Measurements from ENCODE around the gene HMG20B. TPM values are rescaled to one million over a fixed set of nuclear protein-coding genes. Genes with fewer than 3 reads are reported as not detected.

HMG20B gene
- total RNA-seq, 1 experiment from 2014 or later = 186 TPM

GRCh38 chr19:3595521-3596061 is 22.8 kb downstream of the HMG20B start (continued):
- no peak for TF ChIP-seq CTCF (IDR thresholded peaks at IDR 0.05 in 2 of 3, conservative IDR thresholded peaks at IDR 0.05 in 1 of 3; ENCODE audit: borderline replicate concordance in 1 of 3, insufficient read depth in 1 of 3, low read depth in 2 of 3, low read length in 2 of 3)
- TF ChIP-seq ATF3 (IDR thresholded peaks at IDR 0.05) = no peak
- no peak for TF ChIP-seq POLR2AphosphoS5 (IDR thresholded peaks at IDR 0.05; ENCODE audit: low read depth, low read length)

- ATAC-seq = peak; percentile 77
- no peaks in the 10 kb centered on the region for H3K9me3 ChIP-seq (ENCODE audit: control insufficient read depth in 1 of 2, insufficient read depth in 1 of 2, low read depth in 1 of 2, low read length in 2 of 2)
- no peak overlapping the region for H2AFZ ChIP-seq (ENCODE audit: low read depth, low read length, poor library complexity, severe bottlenecking)
- no peak for TF ChIP-seq FOSL1 (IDR thresholded peaks at IDR 0.05; ENCODE audit: low read depth)
- peak in 2 of 3 experiments; percentile 35 to 43; a peak in 4 of 6 replicates for TF ChIP-seq CTCF (IDR thresholded peaks at IDR 0.05 in 2 of 3, conservative IDR thresholded peaks at IDR 0.05 in 1 of 3; ENCODE audit: borderline replicate concordance in 1 of 3, insufficient read depth in 1 of 3, low read depth in 2 of 3, low read length in 2 of 3)
- intact Hi-C loops (cut with micrococcal nuclease) = no loop called here
- no peak overlapping the region for H3K4me3 ChIP-seq (replicated peaks in 1 of 2; ENCODE audit: low read depth in 1 of 2, low read length in 2 of 2)
- H3K9ac ChIP-seq (ENCODE audit: low read length) = no peak overlapping the region
- H3K9me2 ChIP-seq (ENCODE audit: insufficient read depth) = no peaks in the 10 kb centered on the region
- BruUV-seq (replicated peaks) = no TSS peak
- H3K27me3 ChIP-seq (ENCODE audit: insufficient read depth, low read length) = no peaks in the 10 kb centered on the region
- H3K4me2 ChIP-seq (ENCODE audit: low read length) = no peak overlapping the region
- H3K4me1 ChIP-seq (ENCODE audit: control insufficient read depth in 1 of 2, insufficient read depth in 2 of 2, low read length in 2 of 2) = no peaks in the 10 kb centered on the region
- no peaks in the 10 kb centered on the region for H4K20me1 ChIP-seq (ENCODE audit: insufficient read depth)
- no peak for DNase-seq (ENCODE audit: low read depth, low spot score)
- H3K36me3 ChIP-seq (ENCODE audit: control insufficient read depth in 1 of 2, insufficient read depth in 2 of 2, low read length in 2 of 2) = no peaks in the 10 kb centered on the region
- no peaks in the 10 kb centered on the region for H3K79me2 ChIP-seq (ENCODE audit: insufficient read depth, low read length)
- POLR2A ChIA-PET = no interaction called here
- H3K27ac ChIP-seq (ENCODE audit: low read depth, low read length) = no peak overlapping the region
- CTCF ChIA-PET = no interaction called here
- RAD21 ChIA-PET (ENCODE audit: low non-redundant PET in 1 of 2, low total read pairs in 2 of 2, uncharacterized antibody in 2 of 2, unreplicated experiment in 2 of 2) = no interaction called here
Measured at GRCh38 chr19:3599776-3600187, 27.0 kb downstream of the HMG20B start.

Data from HCT116 (cell line).